Activated T-cell treated with anti-CD3 and anti-CD28 coated beads for 1 hour (primary cell): ENCODE data around the gene TSC22D4.
"Not testable (repeated sequence)": the region's sequence is repeated elsewhere in the genome, so short reads cannot be mapped to it uniquely, and the experiment has no call there.

Source experiments
- DNase-seq: peaks from one replicate; pipeline ENCODE4 v3.0.0-alpha.2; 2020; ENCODE audit warnings: low read depth

Gene TSC22D4

DNA sequence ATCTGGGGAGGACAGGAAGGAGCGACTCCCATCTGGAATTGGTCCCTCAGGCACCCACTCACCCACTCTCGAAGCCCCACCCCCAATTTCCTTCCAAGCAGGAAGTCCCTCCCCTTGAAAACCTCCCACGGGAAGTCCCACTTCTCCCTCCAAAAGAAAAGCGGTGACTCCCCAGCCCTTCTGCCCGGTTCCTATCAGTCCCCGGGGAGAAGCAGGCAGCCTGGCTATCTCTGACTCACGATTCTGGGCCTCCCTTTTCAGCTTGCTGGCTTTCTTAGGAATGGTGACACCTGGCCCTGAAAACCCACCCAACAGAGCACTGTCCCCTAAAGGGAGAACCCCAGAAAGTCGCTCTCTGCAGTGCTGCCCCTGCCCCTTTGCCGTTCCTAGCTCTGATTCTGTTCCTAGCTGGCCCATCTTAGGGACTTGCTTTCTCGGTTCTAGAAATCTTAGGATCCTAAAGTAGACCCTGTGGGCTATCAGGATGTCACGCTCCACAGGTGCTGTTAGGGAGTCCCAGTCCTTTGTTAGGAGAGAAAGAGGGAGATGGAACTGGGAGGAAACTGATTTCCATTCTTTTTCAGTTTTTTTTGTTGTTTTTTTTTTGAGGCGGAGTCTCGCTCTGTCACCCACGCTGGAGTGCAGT is 6.0 kb downstream of the TSC22D4 start:
- DNase-seq = no peak

DNA sequence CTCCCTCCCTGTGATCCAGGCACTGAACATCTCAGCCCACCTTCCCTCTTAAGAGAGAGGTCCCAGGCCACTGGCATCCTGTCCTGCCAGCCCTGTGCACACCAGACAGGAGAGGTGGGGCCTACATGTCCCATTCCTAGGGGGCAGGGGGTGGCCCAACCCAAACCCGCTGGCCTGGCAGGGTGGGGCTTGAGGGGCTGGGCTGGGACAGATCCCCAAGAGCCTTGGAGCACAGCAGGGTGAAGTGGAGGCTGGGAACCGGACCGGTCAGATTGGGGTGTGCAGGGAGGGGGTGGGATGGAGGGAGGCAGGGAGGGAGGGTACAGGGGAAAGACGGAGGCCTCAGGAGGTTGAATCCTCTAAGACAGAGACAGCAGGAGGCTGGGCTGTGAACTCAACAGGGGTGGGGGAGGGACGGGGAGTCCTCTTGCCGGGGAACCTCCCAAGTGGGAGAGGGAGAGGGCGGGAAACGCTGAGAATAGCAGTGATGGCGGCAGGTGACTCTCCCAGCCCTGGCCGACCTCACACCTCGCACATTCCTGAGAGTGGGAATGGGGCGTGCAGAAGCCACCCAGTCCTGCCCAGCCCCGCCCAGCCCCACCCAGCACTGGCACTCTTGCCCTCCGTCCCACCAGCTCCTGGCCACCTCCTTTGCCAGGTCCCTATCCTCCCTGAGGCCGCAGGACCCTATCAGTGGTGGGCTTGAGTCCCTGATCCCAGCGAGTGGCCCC is 6.7 kb downstream of the TSC22D4 start:
- no peak for DNase-seq

DNA sequence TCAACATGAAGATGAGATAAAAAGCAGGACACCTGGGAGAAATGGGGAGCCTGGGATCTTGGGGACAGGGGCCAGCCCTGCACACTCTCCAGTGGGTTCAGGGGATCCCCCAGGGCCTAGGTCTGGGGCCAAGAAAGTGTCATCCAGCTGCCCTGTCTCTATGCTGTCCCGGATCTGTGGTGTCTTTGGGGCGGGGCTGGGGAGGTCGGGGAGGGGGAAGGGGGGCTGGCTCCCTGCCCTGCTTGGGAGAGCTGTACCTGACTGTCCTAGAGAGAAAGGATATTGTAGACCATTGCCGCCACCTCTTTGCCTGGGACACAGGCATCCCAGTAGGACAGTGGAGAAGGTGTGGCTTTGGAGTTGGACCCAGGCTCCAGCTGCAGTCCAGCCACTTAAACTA is 8.0 kb downstream of the TSC22D4 start:
- no peak for DNase-seq

GRCh38 chr7:100469227-100470044 is 9.6 kb downstream of the TSC22D4 start:
- DNase-seq = peak; percentile 82

- DNase-seq = no peak
These were observed 11.2 kb downstream of the TSC22D4 start for GRCh38 chr7:100467638-100468373.

- DNase-seq = no peak
These were observed 12.1 kb downstream of the TSC22D4 start for GRCh38 chr7:100466653-100467605.

GRCh38 chr7:100465702-100466311 is 13.2 kb downstream of the TSC22D4 start:
- no peak for DNase-seq

DNA sequence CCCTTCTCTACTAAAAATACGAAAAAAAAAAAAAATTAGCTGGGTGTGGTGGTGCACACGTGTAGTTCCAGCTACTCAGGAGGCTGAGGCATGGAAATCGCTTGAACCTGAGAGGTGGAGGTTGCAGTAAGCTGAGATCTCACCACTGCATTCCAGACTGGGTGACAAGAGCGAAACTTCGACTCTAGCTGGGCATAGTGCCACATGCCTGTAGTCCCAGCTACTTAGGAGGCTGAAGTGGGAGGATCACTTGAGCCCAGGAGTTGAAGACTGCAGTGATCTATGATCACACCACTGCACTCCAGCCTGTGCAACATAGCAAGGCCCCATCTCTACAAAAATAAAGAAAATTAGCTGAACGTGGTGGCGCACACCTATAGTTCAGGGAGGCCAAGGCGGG is 13.7 kb downstream of the TSC22D4 start:
- DNase-seq = no peak

GRCh38 chr7:100464791-100465190 is 14.2 kb downstream of the TSC22D4 start:
- DNase-seq = no peak

GRCh38 chr7:100464210-100464660 is 14.8 kb downstream of the TSC22D4 start, which contains the start of gene SPACDR:
Gene SPACDR (minus strand): TSS chr7:100464260. CDS start chr7:100464025, 235 bp downstream.
- no peak for DNase-seq

- no peak for DNase-seq
These were observed 22.0 kb downstream of the TSC22D4 start for GRCh38 chr7:100457033-100457432.

DNA sequence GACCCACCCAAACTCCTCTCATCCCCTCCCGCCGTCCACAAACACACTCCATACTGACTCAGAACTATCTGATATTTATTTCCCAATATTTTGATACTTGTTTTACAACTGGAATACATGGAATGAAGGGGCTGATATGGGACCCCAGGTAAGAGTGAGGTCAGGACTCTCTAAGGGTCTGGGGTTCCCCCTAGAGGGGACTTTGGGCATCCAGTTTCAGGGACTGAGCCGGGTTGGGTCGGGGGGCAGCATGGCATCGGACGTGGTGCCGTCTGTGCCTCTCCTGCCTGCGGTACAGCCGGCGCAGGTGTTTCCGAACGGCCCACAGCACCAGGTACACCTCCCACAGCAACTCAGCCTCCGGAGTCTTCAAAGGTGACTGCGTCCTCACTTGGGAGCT is 22.5 kb downstream of the TSC22D4 start:
- DNase-seq = no peak

GRCh38 chr7:100455206-100455605 is 23.8 kb downstream of the TSC22D4 start:
- DNase-seq = no peak

- not testable (repeated sequence) for DNase-seq
These were observed 25.2 kb downstream of the TSC22D4 start for GRCh38 chr7:100453854-100454253.

GRCh38 chr7:100452513-100452912 is 26.5 kb downstream of the TSC22D4 start:
- DNase-seq = no peak

GRCh38 chr7:100449190-100449795 is 29.7 kb downstream of the TSC22D4 start:
- no peak for DNase-seq

DNA sequence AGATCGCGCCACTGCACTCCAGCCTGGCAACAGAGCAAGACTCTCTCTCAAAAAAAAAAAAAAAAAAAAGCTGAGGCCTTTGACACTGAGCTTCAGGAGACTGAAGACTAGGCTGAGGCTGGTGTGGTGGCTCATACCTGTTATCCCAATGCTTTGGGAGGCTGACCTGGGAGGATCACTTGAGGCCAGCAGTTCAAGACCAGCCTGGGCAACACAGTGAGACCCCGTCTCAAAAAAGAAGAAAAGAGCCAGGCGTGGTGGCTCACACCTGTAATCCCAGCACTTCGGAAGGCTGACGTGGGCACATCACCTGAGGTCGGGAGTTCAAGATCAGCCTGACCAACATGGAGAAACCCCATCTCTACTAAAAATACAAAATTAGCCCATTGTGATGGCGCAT is 31.7 kb downstream of the TSC22D4 start:
- not testable (repeated sequence) for DNase-seq

- DNase-seq = no peak
These were observed 33.0 kb downstream of the TSC22D4 start for GRCh38 chr7:100446040-100446439.

DNA sequence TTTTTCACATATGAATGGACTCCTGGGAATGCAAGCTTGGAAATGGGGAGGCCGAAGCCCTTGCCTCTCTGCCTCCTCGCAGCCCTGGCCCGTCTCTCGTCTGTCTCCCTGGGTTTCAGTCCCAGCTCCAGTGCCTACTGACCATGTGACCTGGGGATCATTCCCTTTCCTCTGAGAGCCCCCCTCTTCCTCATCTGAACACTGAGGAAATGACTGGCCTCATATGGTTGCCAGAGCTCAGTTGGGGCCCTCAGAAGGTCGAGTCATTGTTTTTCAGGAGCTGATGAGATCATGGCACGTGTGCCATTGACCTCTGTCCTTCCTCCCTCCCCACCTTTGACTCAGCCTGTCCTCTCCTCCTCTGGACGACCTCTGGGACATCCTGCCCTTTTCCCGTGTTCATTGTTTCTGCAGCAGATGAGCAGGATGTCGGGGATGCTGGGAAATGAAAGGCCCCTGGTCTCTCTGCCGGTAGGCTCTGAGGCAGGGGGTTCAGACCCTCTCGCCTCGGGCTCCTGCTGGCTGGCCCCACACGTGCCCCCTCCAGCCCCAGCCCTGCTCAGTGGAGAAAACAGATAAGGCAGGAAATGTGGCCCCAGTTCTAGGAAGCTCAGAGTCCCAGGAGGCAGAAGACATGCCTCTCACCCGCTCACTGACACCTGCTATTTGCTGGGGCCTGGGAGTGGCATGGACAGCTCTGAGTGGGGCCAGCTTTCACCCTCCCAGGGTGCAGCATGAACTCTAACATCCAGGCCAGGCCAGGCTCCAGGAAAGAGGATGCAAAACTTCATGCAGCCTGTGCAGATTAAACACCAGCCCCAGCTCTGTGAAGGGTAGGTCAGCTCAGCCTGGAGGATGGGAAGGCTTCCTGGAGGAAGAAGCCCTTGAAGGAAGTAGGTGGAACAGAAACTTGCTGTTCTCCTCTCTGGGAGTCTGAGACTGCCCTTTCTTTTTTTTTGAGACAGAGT is 34.4 kb downstream of the TSC22D4 start:
- DNase-seq = no peak
